Tibial nerve (tissue), 4 donors: ENCODE measurements around the gene CEP63.

ENCODE experiments used
- EP300 ChIP-seq, 2 donors: sonication (generic); formaldehyde crosslinking; IDR thresholded peaks; one replicate each; pipeline ENCODE4 v1.6.1; 2017; ENCODE audit warnings: antibody characterized with exemption in 2 of 2, mild to moderate bottlenecking in 1 of 2
- POLR2A ChIP-seq, 2 donors: fragments of 450-650 bp; IDR thresholded peaks; one replicate each; pipeline ENCODE4 v1.6.1; 2017; ENCODE audit warnings: antibody characterized with exemption in 2 of 2, mild to moderate bottlenecking in 2 of 2, moderate library complexity in 2 of 2
- TF ChIP-seq, protein P1 (sequence below), 5 experiments: fragments of 200-600 bp in 3 of 5; fragments of 450-650 bp in 2 of 5; sonication (generic) in 3 of 5; IDR thresholded peaks; one replicate each; pipeline ENCODE4 v1.5.1; 2016 to 2019; ENCODE audit warnings: antibody characterized with exemption in 5 of 5, mild to moderate bottlenecking in 3 of 5, moderate library complexity in 2 of 5

DNA sequence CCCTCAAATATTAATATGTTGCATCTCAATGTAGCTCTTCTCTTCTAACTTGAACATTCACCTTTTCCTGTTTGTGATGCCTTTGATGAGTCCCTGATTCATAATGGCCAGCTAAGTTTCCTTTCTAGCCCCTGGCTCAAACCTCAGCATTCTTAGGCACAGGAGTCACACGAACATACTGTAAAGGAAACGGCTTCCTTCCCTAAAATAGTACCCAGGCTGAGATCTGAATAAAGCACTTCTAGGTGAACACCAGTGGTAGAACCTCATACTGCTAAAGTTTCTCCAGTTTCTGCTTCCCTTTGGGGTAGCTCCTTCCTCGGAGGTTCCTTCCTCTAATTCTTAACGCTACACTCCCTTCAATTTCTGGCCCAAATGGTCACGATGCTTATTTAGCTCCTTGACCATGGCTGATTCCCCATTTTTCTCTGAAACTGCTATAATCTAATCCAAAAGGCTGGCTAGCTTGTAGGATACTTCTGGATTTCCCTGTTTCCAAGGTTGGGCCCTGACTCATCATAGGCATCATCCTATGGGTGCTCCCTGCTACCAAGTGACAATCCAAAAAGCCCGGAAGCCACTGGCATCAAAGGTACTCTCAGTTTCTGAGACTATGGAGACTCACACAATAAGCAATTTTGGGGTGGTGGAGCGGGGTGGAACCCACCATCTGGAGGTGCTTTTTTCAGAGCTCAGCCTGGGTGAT is 2.5 kb upstream of the CEP63 start:
- TF ChIP-seq POLR2A (IDR thresholded peaks at IDR 0.05) (no peak), EP300 (IDR thresholded peaks at IDR 0.05) (no peak)
- TF ChIP-seq, protein P1, sequence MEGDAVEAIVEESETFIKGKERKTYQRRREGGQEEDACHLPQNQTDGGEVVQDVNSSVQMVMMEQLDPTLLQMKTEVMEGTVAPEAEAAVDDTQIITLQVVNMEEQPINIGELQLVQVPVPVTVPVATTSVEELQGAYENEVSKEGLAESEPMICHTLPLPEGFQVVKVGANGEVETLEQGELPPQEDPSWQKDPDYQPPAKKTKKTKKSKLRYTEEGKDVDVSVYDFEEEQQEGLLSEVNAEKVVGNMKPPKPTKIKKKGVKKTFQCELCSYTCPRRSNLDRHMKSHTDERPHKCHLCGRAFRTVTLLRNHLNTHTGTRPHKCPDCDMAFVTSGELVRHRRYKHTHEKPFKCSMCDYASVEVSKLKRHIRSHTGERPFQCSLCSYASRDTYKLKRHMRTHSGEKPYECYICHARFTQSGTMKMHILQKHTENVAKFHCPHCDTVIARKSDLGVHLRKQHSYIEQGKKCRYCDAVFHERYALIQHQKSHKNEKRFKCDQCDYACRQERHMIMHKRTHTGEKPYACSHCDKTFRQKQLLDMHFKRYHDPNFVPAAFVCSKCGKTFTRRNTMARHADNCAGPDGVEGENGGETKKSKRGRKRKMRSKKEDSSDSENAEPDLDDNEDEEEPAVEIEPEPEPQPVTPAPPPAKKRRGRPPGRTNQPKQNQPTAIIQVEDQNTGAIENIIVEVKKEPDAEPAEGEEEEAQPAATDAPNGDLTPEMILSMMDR (IDR thresholded peaks at IDR 0.05), result no peak
